NB4 (cell line): Measurements from ENCODE around the gene ABCG1.

Source experiments
- CTCF ChIP-seq: IDR thresholded peaks from one replicate; pipeline ENCODE4 v1.5.1; 2012; ENCODE audit warnings: low read depth, low read length
- POLR2A ChIP-seq: IDR thresholded peaks from 2 replicates; pipeline ENCODE4 v1.6.1; 2011; ENCODE audit warnings: mild to moderate bottlenecking; ENCODE audit not compliant: insufficient read length; ENCODE audit errors: extremely low read depth
- TF ChIP-seq, protein P1 (sequence below): IDR thresholded peaks from 2 replicates; pipeline ENCODE4 v1.6.1; 2011; ENCODE audit warnings: low read depth, low read length

- TF ChIP-seq CTCF, result no peak
- no peak for TF ChIP-seq POLR2A
- TF ChIP-seq, protein P1, sequence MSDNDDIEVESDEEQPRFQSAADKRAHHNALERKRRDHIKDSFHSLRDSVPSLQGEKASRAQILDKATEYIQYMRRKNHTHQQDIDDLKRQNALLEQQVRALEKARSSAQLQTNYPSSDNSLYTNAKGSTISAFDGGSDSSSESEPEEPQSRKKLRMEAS, result no peak
These were observed 62.3 kb downstream of the ABCG1 start for GRCh38 chr21:42281181-42281680.
